GM18511 (cell line): Measurements from ENCODE around the gene MIXL1.

Experiments used
- ATAC-seq: cut with Tn5 transposase; IDR thresholded peaks from one replicate; pipeline ENCODE4 v1.9.1; 2021; ENCODE audit warnings: mild to moderate bottlenecking, moderate library complexity; ENCODE audit not compliant: unreplicated experiment

Gene MIXL1

GRCh38 chr1:226276077-226276682 lies 52.7 kb downstream of the MIXL1 start:
- ATAC-seq, result no peak
